ENCODE data around the gene CFAP43. TPM values are rescaled to one million over a fixed set of nuclear protein-coding genes. Genes with fewer than 3 reads are reported as not detected.
A peak's percentile ranks its signal among the peaks of the same experiment; 100 is the strongest.

CFAP43 gene
- total and polyA plus RNA-seq, 2 experiments from 2014 or later: 0.24 to 0.44 TPM

- Mint-ChIP-seq H3K4me1 (peaks cover 4% of the 10 kb centered on the region), H3K27me3 (ENCODE audit: insufficient read depth, low read depth, poor library complexity) (no peaks in the 10 kb centered on the region), H3K9me3 (no peaks in the 10 kb centered on the region), H3K4me3 (no peak overlapping the region), H3K27ac (no peak overlapping the region), H3K36me3 (ENCODE audit: low read depth) (no peaks in the 10 kb centered on the region)
- no peak for DNase-seq (ENCODE audit: low spot score)
- Histone ChIP-seq H3F3A (replicated peaks; ENCODE audit: low read depth) (no peaks in the 10 kb centered on the region), H3K79me2 (replicated peaks; ENCODE audit: insufficient read depth) (no peaks in the 10 kb centered on the region), H4K20me1 (replicated peaks; ENCODE audit: insufficient read depth) (no peaks in the 10 kb centered on the region), H3K27ac (ENCODE audit: low read depth) (no peak overlapping the region), H3K4me2 (no peak overlapping the region), H3K36me3 (ENCODE audit: insufficient read depth) (no peaks in the 10 kb centered on the region), H2AFZ (0 out of 2 replicates have a peak overlapping the region, but pooled peaks have one; percentile 52), H3K4me1 (ENCODE audit: insufficient read depth) (peaks cover 6% of the 10 kb centered on the region; the same call in 1 of the 2 replicates), H3K4me3 (no peak overlapping the region), H3K9me2 (ENCODE audit: insufficient read depth) (no peaks in the 10 kb centered on the region), H3K27me3 (ENCODE audit: insufficient read depth) (no peaks in the 10 kb centered on the region)
- no peak for ATAC-seq
- TF ChIP-seq STAT1 (IDR thresholded peaks at IDR 0.05; ENCODE audit: unreplicated experiment) (no peak), ZNF114 (CRISPR knock-in tag; IDR thresholded peaks at IDR 0.05) (no peak), CREB1 (CRISPR knock-in tag; IDR thresholded peaks at IDR 0.05; ENCODE audit: low read depth) (no peak), POLR2AphosphoS5 (IDR thresholded peaks at IDR 0.05; ENCODE audit: low read depth) (no peak), JUNB (IDR thresholded peaks at IDR 0.05; ENCODE audit: unreplicated experiment) (no peak), ETS1 (IDR thresholded peaks at IDR 0.05) (no peak), REST (IDR thresholded peaks at IDR 0.05; ENCODE audit: unreplicated experiment) (no peak), ZNF331 (CRISPR knock-in tag; IDR thresholded peaks at IDR 0.05; ENCODE audit: low read depth) (no peak), ZNF462 (CRISPR knock-in tag; IDR thresholded peaks at IDR 0.05) (no peak), CTCF (conservative IDR thresholded peaks at IDR 0.05; ENCODE audit: low read depth in 2 of 2) (no peak), EZH2phosphoT487 (IDR thresholded peaks at IDR 0.05; ENCODE audit: unreplicated experiment) (no peak), NANOG (IDR thresholded peaks at IDR 0.05; ENCODE audit: borderline replicate concordance) (no peak), EZH2 (IDR thresholded peaks at IDR 0.05; ENCODE audit: low read depth, unreplicated experiment) (no peak)
Measured at GRCh38 chr10:104104926-104105325, 127.2 kb downstream of the CFAP43 start.

Data from GM23338 (cell line).